ENCODE measurements around the gene RBPJ.
"Not testable (repeated sequence)": the region's sequence is repeated elsewhere in the genome, so short reads cannot be mapped to it uniquely, and the experiment has no call there.

RBPJ gene

DNA sequence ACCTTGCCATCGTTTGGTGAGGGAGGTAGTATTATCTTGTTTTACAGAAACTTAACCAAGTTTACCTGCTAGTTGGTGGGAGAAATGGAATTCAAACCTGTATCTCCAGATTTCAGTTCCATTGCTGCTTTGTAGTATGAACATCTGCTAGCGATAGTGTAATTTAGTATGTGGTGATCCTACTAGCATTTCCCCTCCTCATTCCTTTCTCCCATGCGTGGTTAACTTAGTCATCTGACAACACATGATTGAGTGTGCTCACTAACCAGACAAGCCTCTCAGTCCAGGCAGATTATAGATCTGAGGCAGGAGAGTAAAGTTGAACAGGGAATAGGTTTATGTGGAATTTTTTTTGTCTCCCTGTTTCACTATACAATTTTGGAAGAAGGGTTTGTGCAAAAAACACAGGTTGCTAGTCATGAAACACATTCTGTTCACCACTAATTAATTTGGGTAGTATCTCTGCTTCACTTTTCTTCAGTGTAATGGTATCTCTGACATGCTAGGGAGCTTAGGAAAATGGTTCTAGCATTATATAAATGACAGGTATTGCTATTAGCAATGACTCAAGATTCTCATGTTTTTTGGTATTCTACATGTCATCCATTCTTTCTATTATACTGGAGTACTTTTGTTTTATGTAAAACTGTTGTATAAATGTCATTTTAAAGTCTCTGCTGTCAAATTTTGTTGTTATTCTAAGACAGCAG, 21.7 kb downstream of the RBPJ start:
- no peak for DNase-seq (ENCODE audit: low spot score)

GRCh38 chr4:26343038-26343398, 22.2 kb downstream of the RBPJ start:
- no peak for DNase-seq (ENCODE audit: low spot score)

DNA sequence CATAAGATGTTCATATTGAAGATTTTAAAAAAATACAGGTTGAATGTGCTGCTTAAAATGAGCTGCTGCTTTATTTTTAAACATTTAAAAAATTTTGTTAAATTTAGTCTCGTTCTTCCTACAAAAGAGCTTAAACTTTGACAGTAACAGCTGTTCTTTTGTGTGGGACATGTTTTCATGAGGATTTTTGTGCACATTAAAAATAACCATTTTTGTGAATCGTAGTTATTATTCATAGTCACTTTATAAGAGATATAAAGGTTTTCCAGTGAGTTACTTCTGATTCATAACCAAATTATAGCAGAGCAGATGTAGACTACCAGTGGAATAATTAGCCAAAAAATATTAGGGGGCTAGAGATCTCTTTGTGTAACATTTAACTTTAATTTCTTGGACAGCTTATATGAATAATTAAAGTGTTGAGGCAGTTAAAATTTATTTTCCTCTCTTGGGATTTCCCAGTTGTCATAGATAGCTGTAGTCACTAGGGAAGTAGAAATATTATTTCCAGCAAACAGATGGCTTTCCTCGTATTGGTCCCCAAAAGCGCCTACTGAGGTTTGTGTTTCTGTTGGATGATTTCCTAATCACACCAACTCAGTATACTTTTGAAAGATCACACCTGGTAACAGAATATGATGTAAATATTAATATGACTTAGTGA, 24.2 kb downstream of the RBPJ start:
- no peak for DNase-seq (ENCODE audit: low spot score)

DNA sequence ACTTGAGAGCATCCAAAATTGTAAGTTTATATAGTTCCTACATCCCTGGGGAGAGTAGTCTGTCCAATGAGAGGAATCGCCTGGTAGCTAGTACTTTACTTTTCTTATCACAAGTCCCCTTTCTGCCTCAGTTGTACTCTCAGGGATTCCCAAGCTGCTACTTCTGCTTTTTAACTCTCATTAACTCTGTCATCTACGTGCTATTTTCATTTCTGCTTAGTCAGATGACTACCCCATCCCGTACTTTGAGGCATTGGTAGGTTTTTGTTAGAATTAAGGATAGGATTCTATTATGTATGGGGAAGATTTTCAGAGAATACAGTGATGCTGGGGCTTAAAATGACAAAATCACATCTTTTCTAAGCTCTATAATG, 24.7 kb downstream of the RBPJ start:
- no peak for DNase-seq (ENCODE audit: low spot score)

DNA sequence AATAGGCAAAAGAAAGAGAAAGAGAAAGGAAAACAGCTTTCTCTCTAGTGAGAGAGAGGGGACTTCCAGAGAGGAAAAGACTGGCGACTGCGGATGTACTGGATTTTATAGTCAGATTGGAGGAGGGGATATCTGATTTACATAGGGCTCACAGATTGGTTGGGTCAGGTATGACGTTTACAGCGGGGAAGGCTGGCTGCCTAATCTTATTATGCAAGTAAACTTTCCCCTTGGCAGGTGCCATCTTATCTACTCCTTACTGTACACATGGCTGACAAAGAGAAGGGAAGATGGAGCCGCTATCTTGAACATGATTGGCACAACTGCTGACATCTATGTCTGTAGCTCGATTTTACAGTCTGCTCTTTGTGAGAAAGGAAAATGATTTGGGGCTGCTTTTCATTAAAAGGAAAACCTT, 25.4 kb downstream of the RBPJ start:
- DNase-seq (ENCODE audit: low spot score), result no peak

- no peak for DNase-seq (ENCODE audit: low spot score)
Measured at GRCh38 chr4:26349496-26349895, 28.7 kb downstream of the RBPJ start.

DNA sequence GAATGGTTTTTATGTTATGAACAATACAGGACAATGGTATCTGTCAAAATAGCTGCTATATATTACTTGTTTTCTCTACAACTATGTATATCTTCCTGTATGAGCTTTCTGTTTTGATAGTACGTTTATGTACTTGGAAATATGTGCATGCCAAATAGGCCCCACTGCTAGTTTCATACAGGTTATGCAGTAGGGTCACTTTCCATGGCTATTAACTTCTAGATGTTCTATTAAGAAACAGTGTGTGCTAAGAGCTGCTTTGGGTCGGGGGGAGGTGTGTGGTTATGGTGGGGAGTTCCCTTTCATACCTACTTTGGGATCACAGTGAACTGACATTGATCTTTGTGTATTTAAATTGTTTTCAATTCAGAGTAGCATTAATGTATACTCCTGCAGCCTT, 30.9 kb downstream of the RBPJ start:
- DNase-seq (ENCODE audit: low spot score), result no peak

GRCh38 chr4:26354491-26354890, 33.7 kb downstream of the RBPJ start:
- DNase-seq (ENCODE audit: low spot score), result no peak

- no peak for DNase-seq (ENCODE audit: low spot score)
Measured at GRCh38 chr4:26355392-26356052, 34.7 kb downstream of the RBPJ start.

DNA sequence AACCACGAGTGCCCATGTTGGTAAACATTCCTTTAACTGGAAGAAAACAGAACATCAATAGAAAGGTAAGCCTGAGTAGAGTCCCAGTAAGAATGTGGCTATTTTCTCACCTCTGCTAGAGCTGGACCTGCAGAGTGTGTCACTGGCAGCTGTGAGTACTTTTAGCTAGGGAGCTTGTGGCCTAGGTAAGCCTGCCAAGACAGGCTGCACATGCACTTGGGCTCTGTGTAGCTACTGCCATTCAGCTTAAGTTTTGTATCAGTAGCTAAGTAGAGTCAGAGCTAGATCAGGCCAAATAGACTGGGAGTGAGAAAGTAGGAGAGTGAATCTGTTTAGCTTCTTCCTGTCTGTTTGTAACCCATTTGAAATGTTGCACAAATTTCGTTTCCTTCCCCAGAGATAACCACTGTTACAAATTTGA, 35.3 kb downstream of the RBPJ start:
- DNase-seq (ENCODE audit: low spot score), result no peak

DNA sequence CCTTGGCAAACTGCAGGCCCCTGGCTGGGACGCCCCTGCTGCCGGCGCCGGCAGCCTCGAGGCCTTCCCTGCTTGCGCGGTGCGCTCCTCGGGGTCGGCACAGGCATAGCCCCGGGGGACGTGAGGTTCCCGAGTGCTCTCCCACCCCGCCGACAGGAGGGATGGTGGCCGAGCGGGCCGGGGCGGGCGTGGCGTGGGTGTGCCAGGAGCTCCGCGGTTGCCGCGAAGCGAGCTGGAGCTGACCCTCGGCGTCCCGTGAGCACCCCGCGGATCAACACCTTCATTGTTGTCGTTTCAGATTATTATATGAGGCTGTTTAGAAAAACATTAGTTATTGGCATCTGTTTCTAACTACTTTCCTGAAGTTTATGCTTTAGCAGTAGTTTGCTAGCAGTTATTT, 38.7 kb downstream of the RBPJ start:
- DNase-seq (ENCODE audit: low spot score), result not testable (repeated sequence)

- DNase-seq (ENCODE audit: low spot score), result no peak
Measured at GRCh38 chr4:26360273-26360672, 39.5 kb downstream of the RBPJ start.

DNA sequence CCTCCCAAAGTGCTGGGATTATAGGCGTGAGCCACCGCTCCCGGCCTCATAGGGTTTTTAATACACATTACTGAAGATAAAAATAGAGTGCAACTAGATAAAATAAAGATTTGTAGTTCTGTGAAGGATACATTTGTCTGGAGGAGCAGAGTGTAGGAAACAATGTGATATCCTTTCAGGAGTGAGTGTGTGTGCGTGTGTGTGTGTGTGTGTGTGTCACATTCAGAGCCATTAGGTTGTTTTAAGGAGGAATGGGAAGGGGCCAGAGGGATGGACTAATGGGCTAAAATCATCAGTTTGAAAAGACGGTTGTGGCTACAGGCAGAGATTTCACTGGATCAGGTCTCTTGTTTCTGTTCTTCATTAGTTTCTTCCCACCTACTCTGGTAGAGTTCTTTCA, 40.0 kb downstream of the RBPJ start:
- no peak for DNase-seq (ENCODE audit: low spot score)

DNA sequence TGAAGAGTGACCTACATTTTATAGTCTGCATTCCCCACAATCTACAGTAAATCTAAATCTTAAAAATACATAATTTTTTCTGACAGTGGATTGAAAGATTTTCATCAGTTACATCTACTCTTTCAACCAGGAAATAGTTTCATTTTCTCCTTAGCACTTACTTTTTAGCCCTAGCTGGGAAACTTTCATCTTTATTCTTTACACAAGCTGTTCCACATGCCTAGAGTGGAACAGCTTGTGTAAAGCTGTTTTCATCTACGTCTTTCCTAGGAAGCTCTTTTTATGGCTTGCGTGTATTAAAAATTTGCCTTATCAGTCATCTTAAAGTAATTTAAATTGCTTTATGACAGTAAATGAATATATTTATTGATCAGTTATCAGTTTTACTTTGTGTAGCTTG, 40.5 kb downstream of the RBPJ start:
- no peak for DNase-seq (ENCODE audit: low spot score)

DNA sequence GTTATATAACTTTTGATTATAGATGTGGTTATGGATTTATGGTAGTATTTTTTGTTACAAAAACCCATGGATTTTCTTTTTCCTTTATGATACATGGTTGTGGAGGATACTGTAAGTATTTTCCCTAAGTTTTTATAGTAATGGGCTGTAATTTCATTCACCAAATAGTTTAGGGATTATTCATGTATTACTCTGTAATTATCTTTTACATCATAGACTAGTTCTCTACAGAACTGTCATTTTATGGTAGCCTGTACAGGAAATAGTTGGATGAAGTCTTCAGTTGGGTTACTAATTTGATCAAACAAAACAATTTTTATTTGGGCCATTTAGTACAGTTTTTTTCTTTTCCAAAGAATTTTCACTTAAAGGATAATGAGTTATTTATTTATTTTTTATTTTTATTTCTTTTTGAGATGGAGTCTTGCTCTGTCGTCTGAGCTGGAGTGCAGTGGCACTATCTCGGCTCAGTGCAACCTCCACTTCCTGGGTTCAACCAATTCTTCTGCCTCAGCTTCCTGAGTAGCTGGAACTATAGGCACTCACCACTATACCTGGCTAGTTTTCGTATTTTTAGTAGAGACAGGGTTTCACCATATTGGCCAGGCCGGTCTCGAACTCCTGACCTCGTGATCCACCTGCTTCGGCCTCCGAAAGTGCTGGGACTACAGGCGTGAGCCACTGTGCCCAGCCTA, 42.1 kb downstream of the RBPJ start:
- DNase-seq (ENCODE audit: low spot score), result no peak

DNA sequence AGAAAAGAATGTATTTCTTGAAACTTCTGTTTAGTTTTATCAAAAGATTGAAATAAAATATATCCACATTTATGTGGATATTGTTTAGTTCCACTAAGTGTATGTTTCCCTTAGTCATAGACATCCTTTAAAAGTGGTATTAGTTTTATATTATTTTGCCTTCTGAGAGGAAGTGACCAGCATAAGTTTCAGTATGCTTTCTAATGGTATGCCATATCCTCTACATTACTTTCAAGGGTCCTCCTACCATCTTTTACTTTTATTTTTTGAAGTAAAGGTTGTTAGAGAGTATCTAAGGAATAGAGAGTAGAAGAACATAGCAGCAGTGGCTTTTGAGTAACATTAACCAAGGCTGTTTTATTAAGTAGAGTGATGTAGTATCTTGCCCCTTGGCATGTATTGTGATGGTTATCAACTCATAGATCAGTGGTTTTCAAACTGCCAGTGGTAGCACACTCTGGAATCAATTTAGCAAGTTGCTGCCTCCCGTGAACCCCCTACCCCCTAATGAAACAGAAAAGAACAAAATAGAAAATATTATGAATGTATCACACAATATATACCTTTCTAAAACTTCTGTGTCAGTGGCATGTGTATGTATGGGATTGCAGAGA, 44.8 kb downstream of the RBPJ start:
- no peak for DNase-seq (ENCODE audit: low spot score)

DNA sequence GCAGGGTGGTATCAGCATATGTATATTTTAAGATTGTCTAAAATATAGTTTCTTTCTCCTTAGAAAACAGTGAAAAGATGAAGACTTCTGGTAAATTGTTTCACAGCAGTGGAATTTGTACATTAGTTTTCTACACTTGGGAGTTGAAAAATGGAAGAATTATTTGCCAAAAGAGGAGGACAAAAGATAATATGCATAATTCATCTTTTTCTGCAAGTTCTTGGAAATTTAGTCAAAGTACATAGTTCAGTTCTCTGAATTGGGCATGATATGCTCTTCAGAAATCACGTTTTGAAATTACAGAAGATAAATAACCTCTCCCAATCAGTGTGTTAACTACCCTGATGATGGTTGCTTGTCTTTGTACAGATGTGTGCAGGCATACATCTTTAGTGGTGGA, 47.0 kb downstream of the RBPJ start:
- DNase-seq (ENCODE audit: low spot score), result no peak

- no peak for DNase-seq (ENCODE audit: low spot score)
Measured at GRCh38 chr4:26368685-26369084, 47.9 kb downstream of the RBPJ start.

DNA sequence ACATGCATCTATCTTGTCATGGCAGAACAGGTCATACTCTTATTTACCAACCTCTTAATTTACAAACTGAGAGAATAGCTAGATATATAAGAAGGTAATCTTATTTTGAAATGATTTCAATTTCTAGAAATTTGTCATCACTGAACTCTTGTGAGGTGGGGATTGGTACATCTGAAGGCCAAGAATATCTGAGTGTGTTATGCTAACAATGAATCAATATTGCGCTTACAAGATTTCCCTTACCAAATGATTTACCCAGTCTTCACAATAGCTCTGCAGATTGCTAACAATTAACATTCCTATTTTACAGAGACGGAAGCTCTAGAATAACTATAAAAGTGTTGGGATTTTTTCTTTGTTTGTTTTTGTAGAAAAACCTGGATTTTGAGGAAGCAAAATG, 48.3 kb downstream of the RBPJ start:
- no peak for DNase-seq (ENCODE audit: low spot score)

GRCh38 chr4:26369581-26369980, 48.8 kb downstream of the RBPJ start:
- DNase-seq (ENCODE audit: low spot score), result no peak

DNA sequence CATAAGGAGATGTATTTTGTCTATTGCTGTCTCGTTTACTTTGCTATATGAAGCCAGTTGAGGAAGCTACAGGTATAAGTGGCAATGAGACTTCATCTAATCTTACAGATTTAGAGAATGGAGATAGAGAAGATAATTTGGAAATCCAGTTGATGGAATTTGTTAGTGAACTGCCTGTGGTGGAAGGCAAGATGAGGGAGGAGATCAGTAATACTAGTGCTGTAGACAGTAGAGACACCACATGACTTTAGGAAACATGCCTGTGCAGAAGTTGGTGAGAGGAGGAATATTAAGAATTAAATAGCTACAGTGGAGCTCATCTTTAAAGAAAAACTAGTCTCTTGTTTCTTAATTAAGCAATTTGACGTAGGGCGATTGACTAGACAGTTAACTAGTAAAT, 51.3 kb downstream of the RBPJ start:
- no peak for DNase-seq (ENCODE audit: low spot score)

DNA sequence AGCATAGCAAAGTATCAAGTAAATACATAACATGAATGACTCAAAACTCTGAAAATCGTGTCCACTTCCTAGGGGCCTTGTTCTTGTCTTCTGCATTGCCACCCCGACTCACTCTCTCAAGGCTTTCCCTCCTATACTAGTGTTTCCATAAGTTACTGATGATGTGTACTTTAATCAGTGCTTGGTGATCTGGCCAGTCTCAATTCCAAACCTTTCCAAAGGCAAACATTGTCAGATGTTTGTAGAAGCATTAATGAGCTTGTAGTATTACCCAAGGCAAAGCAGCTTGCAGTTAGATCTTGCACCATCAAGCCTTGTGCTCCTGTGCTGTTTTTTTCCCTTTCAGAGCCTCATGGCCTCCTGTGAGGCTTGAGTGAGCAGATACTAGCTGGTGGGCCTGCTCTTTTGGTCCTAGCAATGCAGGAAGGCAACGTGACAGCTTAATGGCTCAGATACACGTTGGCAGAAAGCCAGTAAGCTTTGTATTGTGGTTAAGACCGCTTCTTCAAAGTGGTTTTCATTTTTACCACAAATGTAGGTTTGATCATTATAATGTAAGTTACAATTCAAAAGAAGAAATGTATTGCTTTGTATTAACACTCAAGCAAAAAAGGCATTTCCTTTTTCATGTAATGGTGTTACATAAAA, 51.8 kb downstream of the RBPJ start:
- DNase-seq (ENCODE audit: low spot score), result no peak
